Smooth muscle cell of the pulmonary artery (primary cell): ENCODE results near the gene TAF11L13. TPM values are rescaled to one million over a fixed set of nuclear protein-coding genes. Genes with fewer than 3 reads are reported as not detected.

Experiments used
- total RNA-seq: library from RNA; depleted of rRNA; stranded (reverse); fragments of >200 nt; gene quantifications from 2 replicates; pipeline ENCODE4 v1.2.3, GENCODE V29; 2014

TAF11L13 gene
- total RNA-seq: not detected in 2 replicates

GRCh38 chr5:17631788-17632187, at the start of gene TAF11L13:
TSS of gene TAF11L13 (plus strand) at chr5:17632088.

GRCh38 chr5:17585658-17586057, 46.2 kb upstream of the TAF11L13 start, which contains the start of gene TAF11L7:
TSS of gene TAF11L7 (minus strand) at chr5:17585758.

GRCh38 chr5:17590860-17591259, 41.0 kb upstream of the TAF11L13 start, which contains the start of gene TAF11L8:
TSS of gene TAF11L8 (minus strand) at chr5:17590960.

GRCh38 chr5:17594255-17594654, 37.6 kb upstream of the TAF11L13 start, which contains the start of gene TAF11L9:
TSS of gene TAF11L9 (minus strand) at chr5:17594394.

GRCh38 chr5:17597728-17598127, 34.2 kb upstream of the TAF11L13 start, which contains the start of gene TAF11L10:
TSS of gene TAF11L10 (minus strand) at chr5:17597828.

GRCh38 chr5:17603880-17604279, 28.0 kb upstream of the TAF11L13 start, which contains the start of gene TAF11L11:
TSS of gene TAF11L11 (plus strand) at chr5:17604183.

GRCh38 chr5:17610092-17610491, 21.8 kb upstream of the TAF11L13 start, which contains the start of gene TAF11L12:
TSS of gene TAF11L12 (plus strand) at chr5:17610392.

GRCh38 chr5:17634160-17634559, 2.3 kb downstream of the TAF11L13 start, which contains the start of gene TAF11L14:
TSS of gene TAF11L14 (plus strand) at chr5:17634460.

Other genes starting within 250 kb of the TAF11L13 start
- not detected in 2 replicates for gene TAF11L2, start 133.9 kb upstream of the TAF11L13 start, total RNA-seq
- not detected in 2 replicates for gene TAF11L3, start 113.7 kb upstream of the TAF11L13 start, total RNA-seq
- not detected in 2 replicates for gene TAF11L4, start 110.3 kb upstream of the TAF11L13 start, total RNA-seq
- gene TAF11L5, start 106.9 kb upstream of the TAF11L13 start, total RNA-seq: not detected in 2 replicates
- not detected in 2 replicates for gene TAF11L6, start 103.4 kb upstream of the TAF11L13 start, total RNA-seq
- gene TAF11L7, start 46.3 kb upstream of the TAF11L13 start, total RNA-seq: not detected in 2 replicates
- gene TAF11L8, start 41.1 kb upstream of the TAF11L13 start, total RNA-seq: not detected in 2 replicates
- gene TAF11L9, start 37.7 kb upstream of the TAF11L13 start, total RNA-seq: not detected in 2 replicates
- not detected in 2 replicates for gene TAF11L10, start 34.3 kb upstream of the TAF11L13 start, total RNA-seq
- not detected in 2 replicates for gene TAF11L11, start 27.9 kb upstream of the TAF11L13 start, total RNA-seq
- gene TAF11L12, start 21.7 kb upstream of the TAF11L13 start, total RNA-seq: not detected in 2 replicates
- gene TAF11L14, start 2.4 kb downstream of the TAF11L13 start, total RNA-seq: not detected in 2 replicates